NCI-H146 (cell line): ENCODE results near the gene AXL.

ENCODE experiments used
- DNase-seq: peaks from one replicate; lab custom pipeline; 2025; lab: John Stamatoyannopoulos, UW

Gene AXL

GRCh38 chr19:41235480-41235879, 16.5 kb downstream of the AXL start:
- DNase-seq = no peak

- DNase-seq = no peak
Observed at GRCh38 chr19:41238244-41238643, 19.2 kb downstream of the AXL start.

- no peak for DNase-seq
Observed at GRCh38 chr19:41239363-41239762, 20.3 kb downstream of the AXL start.

GRCh38 chr19:41239961-41240574, 21.0 kb downstream of the AXL start:
- no peak for DNase-seq

- DNase-seq = no peak
Observed at GRCh38 chr19:41241859-41242258, 22.8 kb downstream of the AXL start.

GRCh38 chr19:41244117-41244516, 25.1 kb downstream of the AXL start:
- no peak for DNase-seq

GRCh38 chr19:41245843-41246242, 26.8 kb downstream of the AXL start:
- no peak for DNase-seq

- no peak for DNase-seq
Observed at GRCh38 chr19:41248895-41249294, 29.9 kb downstream of the AXL start.

- peak; percentile 10 for DNase-seq
Observed at GRCh38 chr19:41249707-41250423, 30.8 kb downstream of the AXL start.

GRCh38 chr19:41253660-41254059, 34.6 kb downstream of the AXL start:
- no peak for DNase-seq

GRCh38 chr19:41255171-41255570, 36.1 kb downstream of the AXL start:
- DNase-seq = no peak

- no peak for DNase-seq
Observed at GRCh38 chr19:41261474-41262190, 42.6 kb downstream of the AXL start.

- DNase-seq = peak; percentile 87
Observed at GRCh38 chr19:41263042-41263849, 44.2 kb downstream of the AXL start.

GRCh38 chr19:41263850-41264580, 45.0 kb downstream of the AXL start, which contains the start of gene HNRNPUL1:
Gene HNRNPUL1, plus strand, starts transcription at chr19:41264372. Its CDS starts 132 bp downstream, at chr19:41264504.
- DNase-seq = peak; percentile 100

GRCh38 chr19:41264581-41265394, 45.8 kb downstream of the AXL start:
- peak; percentile 72 for DNase-seq

- peak; percentile 40 for DNase-seq
Observed at GRCh38 chr19:41265395-41266153, 46.6 kb downstream of the AXL start.

- DNase-seq = no peak
Observed at GRCh38 chr19:41269055-41269454, 50.0 kb downstream of the AXL start.

GRCh38 chr19:41269571-41269970, 50.5 kb downstream of the AXL start:
- DNase-seq = no peak

- no peak for DNase-seq
Observed at GRCh38 chr19:41273076-41273475, 54.1 kb downstream of the AXL start.

GRCh38 chr19:41274802-41275201, 55.8 kb downstream of the AXL start:
- no peak for DNase-seq
